ENCODE measurements around the gene MYO18A.
"Not testable (repeated sequence)": the region's sequence is repeated elsewhere in the genome, so short reads cannot be mapped to it uniquely, and the experiment has no call there.

MYO18A gene

GRCh38 chr17:29095439-29095838, 84.8 kb downstream of the MYO18A start:
- DNase-seq: no peak

DNA sequence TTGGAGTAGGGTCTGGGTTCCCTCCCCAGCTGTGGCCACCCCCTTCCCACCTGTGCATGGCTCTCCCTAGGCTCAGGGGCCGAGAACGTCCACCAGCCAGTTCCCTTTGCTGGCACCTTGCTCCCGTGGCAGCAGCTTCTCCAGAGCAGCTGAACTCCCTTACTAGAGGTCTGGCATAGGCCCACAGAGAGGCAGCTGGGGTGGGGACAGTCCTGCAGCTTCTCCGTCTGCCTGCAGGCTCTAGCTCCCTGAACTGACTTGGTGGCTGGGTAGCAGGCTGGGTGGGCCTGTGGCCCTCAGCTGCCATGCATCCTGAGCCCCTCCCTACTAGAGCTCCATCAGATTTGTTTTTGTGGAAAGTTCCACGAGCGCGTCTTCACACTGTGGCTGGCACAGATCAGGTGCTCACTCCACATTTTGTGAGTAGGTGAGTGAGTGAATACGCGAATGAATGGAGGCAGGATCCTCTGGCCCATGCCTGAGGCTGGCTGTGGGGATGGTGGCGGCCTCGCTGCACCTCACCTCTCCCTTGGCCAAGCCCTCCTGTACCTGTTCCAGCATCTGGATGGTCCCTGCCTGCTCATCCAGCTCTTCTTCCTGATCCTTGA, 86.0 kb downstream of the MYO18A start:
- no peak for DNase-seq

- no peak for DNase-seq
Observed at GRCh38 chr17:29093090-29093871, 86.9 kb downstream of the MYO18A start.

DNA sequence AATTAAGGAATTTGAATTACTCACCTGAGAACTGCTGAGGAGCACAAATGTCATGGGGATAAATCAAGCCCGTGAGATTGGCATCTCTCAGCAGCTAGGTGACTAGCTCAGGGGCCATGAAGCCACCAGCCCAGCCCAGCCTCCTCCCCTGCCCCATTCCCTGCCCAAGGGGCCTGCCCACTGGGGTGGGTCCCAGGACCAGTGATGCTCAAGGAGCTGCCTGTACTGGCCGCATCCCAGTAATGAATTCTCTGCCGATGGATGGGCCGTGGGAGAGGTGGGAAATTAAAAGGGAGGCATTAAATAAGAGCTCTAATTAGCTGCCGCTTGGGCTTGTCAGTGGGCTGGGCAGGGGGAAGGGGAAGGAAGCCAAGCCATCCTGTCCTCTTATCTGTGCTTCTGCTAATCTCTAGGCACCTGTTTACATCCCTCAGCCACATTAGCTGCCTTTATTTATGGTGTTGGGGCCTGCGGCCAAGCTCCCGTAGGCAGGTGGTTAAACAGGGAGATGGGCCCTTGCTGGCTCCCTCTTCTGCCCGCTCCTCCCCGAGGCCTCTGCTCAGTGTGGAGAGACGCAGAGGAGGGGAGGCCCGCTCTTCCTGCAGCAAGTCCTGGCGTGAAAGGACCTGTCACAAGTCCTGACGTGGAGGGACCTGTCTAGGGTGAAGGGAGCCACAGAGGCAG, 88.5 kb downstream of the MYO18A start:
- DNase-seq: no peak

- DNase-seq: no peak
Observed at GRCh38 chr17:29090750-29091605, 89.2 kb downstream of the MYO18A start.

- DNase-seq: no peak
Observed at GRCh38 chr17:29090108-29090507, 90.1 kb downstream of the MYO18A start.

- DNase-seq: no peak
Observed at GRCh38 chr17:29089601-29090044, 90.6 kb downstream of the MYO18A start.

DNA sequence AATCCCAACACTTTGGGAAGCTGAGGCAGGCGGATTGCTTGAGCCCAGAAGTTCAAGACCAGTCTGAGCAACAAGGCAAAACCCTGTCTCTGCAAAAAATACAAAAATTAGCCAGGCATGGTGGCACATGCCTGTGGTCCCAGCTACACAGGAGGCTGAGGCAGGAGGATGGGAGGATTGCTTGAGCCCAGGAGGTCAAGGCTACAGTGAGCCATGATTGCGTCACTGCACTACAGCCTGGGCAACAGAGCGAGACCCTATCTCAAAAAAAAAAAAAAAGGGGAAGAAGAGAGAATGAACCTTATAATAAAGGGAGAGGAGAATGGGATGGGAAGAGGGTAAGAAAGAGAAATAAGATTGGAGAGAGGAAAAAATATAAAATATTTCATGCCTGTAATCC, 91.4 kb downstream of the MYO18A start:
- DNase-seq: not testable (repeated sequence)

DNA sequence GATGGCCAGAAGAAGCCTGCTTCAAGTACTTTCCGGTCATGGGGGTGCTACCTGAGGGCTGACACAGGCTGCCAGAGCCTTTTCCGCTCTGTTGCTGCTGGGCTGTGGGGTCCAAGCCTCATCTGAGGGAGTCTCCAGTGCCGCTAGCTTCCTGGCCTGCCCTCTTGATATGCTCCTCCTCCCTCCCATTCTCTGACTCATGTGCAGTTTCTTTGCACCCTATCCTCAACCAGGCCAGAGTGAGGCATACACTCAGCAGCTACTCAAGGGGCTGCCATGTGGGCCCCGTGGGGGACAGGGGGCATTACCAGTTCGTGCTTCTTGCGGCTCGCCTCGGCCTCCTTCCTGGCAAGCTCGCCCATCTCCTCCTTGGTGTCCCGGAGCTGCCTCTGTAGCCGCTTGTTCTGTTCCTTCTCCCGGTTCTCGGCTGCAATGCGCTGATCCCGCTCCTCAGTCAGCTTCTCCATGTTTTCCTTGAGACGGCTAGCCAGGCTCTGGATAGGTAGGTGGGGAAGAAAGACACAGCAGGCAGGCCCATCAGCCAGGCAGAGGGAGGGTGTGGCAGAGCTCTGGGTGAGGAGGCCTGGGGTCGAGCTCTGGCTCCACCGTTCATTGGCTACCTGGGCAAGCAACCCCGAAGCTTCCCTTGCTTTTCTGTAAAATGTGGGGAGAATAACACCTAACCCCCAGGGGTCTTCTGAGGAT, 93.4 kb downstream of the MYO18A start:
- no peak for DNase-seq

DNA sequence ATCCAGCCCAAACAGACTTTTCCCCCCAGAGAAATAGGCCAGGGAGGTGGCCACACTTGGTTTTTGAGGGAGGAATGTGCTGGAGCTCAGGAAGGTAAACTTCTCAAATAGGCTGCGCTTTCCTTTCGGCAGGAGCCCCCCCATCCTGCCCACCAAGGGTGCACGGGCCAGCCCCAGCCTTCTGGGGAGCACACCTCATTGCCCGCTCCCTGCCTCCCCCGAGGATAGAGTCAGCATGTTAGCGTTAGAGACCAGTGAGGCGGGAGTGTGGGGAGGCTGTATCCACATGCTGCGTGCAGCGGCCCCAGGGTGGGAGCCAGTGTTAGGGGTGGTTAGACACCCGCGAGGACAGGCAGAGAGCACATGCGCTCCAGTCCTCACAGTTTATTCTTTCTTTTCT, 95.0 kb downstream of the MYO18A start:
- DNase-seq: no peak

DNA sequence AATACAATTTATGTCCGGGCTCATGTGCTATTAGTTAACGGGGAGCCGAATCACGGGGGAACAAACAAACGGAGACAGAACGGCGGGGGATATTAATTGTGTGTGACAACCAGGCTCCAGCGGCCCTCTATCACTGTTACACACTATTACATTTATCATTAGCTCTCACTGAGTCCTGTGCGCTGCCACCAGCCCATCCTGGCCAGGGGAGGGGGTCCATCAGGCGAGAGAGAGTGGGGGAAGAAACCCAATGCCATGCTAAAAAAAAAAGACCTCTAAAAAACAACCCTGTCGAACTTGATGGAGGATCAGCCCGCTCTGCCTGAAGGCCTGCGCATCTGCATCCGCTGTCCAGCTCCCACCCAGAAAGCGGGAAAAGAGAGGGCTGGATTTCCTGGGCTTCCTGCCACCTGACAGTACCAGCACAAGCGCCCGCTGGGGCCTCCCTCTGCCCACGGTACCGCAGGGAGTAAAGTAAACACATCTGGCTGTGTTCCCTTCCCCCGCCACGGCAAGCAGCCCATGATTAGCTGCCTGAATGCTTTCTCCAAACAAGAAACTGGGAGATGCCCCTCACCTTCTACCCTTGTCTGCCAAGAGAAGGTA, 95.6 kb downstream of the MYO18A start:
- no peak for DNase-seq

DNA sequence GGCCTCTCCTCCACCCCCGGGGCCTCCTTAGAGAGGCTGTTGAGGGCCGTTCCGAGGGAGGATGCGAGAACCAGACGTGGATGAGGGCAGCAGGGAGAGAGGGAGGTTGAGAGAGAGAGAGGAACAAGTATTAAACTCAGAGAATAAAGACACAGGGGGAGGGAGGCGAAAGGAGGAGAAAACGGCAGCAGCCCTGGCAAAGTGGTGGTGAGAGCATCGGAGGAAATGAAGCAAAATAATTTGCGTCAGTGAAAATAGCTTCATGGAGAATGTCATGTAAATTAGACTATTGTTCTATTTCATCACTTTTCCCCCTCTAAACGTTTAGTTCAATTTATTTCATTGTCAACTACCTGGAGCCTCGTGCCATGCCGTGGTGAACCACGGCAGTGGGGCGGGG, 99.2 kb downstream of the MYO18A start:
- DNase-seq: no peak

GRCh38 chr17:29080323-29080722, 99.9 kb downstream of the MYO18A start:
- DNase-seq: no peak

DNA sequence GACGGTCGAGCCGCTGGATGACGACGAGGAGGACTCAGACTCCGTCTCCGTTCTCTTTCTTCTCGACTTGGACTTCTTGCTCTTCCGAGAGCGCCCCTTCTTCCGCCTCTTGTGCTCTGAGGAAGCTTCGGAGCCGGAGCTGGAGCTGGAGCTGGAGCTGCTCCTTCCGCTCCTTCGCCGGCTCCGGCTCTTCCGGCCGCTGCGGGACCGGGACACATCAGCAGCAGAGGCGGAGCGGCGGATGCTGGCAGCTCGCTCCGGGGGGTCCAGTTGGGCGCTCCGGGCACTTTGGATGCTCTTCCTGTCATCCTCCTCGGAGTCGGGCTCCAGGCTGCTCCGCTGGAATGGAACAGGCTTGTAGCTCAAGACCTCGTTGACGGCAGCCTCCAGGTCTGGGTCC, 100.3 kb downstream of the MYO18A start:
- DNase-seq: no peak

GRCh38 chr17:29079433-29079832, 100.8 kb downstream of the MYO18A start:
- no peak for DNase-seq

DNA sequence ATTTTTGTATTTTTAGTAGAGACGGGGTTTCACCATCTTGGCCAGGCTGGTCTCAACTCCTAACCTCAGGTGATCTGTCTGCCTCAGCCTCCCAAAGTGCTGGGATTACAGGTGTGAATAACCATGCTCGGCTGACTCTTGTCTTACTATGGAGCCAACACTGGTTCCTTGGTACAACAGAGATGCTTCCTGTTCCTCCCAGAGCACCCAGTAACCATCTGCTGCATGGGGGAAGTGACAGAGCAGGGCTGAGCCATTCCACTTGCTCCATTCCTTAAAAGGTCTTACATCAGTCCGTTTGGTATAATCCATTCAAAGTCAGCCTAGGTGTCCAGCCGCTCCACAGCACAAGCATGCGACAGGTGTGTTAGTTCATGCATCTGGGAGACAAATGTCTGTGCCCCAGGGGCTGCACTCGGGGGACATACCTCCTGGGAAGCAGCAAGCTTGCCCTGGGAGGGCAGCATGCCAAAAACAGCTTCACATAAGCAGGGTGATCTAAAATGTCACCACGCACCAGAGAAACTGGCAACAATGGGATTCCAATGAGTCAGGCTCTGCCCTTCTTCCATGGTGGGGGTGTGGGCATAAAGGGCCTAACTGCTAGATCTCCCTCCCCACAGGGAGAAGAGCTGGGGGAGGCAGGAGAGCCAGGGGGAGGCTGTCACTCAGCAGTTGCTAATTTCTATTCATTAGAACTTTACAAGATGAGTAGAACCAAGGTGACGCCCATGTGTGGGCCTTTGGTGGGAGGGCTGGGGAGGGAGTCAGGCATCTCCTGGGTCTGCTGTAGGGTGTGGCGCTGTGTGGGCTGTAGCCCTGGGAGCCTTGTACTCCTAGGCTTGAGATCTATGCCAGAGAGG, 101.8 kb downstream of the MYO18A start:
- no peak for DNase-seq

DNA sequence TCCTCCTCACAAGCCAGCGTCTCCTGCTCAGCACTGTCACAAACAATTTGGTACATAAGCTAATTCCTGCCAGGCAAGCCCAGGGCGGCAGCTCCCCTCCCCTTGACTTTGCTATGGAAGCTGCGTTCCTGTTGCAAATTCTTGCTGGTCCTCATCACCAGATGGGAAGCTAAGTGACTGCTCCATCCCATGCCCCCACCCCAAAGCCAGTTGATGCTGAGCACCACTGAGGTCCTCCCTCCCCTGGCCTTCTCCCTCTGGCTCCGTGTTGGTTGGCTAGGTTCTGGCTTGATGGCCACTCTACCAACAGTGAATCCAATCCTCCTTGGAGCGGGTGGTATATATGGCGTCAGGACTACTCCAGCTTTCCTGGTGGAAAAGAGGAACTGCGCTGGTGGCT, 102.9 kb downstream of the MYO18A start:
- DNase-seq: no peak

- DNase-seq: no peak
Observed at GRCh38 chr17:29076722-29077121, 103.5 kb downstream of the MYO18A start.

DNA sequence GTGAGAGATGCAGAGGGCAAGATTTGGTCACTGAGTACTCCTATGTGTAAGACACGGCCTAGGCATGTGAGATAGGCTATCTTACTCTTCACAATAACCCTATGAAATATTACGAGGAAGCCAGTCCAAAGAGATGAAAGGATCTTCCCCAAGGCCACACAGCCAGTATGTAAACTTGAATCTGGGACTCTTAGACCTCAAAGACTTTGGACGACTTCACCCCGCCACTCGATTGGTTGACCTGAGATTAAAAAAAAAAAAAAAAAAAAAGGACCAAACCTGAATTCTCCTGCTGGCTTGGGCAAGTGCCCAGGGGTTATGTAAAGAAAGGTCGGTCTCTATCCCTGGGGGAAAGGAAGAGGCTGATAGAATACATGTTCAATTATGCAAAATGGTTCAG, 104.1 kb downstream of the MYO18A start:
- no peak for DNase-seq

GRCh38 chr17:29074488-29074887, 105.7 kb downstream of the MYO18A start:
- DNase-seq: peak; percentile 9

GRCh38 chr17:29073520-29073919, 106.7 kb downstream of the MYO18A start:
- no peak for DNase-seq
